IPS-NIHi7 (cell line): ENCODE data around the gene RCL1.
"Not testable (repeated sequence)": the region's sequence is repeated elsewhere in the genome, so short reads cannot be mapped to it uniquely, and the experiment has no call there.

Source experiments
- DNase-seq: peaks from one replicate; pipeline ENCODE4 v3.0.0; 2012; ENCODE audit warnings: mixed read lengths; ENCODE audit errors: extremely low spot score

RCL1 gene

DNA sequence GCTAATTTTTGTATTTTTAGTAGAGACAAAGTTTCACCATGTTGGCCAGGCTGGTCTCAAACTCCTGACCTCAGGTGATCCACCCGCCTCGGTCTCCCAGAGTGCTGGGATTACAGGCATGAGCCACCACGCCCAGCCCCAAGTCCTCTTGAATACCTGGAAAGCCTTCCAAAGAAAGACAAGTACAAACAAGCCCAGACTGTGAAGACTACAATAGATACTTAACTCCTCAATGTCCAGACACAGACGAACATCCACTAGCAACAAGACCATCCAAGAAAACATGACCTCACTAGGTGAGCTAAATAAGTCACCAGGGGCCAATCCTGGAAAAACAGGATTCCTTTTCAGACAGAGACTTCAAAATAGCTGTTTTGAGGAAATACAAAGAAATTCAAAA, 9.6 kb upstream of the RCL1 start:
- not testable (repeated sequence) for DNase-seq

DNA sequence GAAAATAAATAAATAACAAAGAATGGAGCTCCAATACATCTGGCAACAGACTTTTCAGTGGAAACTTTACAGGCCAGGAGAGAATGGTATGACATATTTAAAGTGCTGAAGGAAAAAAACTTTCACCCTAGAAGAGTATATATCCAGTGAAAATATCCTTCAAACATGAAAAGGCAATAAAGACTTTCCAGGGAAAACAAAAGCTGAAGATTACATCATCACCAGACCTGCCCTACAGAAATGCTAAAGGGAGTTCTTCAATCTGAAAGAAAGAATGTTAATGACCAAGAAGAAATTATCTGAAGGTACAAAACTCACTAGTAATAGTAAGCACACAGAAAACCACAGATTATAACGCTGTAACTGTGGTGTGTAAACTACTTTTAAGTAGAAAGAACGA, 8.3 kb upstream of the RCL1 start:
- no peak for DNase-seq

GRCh38 chr9:4786599-4786998, 6.1 kb upstream of the RCL1 start:
- no peak for DNase-seq

GRCh38 chr9:4787876-4788275, 4.9 kb upstream of the RCL1 start:
- DNase-seq, result no peak

DNA sequence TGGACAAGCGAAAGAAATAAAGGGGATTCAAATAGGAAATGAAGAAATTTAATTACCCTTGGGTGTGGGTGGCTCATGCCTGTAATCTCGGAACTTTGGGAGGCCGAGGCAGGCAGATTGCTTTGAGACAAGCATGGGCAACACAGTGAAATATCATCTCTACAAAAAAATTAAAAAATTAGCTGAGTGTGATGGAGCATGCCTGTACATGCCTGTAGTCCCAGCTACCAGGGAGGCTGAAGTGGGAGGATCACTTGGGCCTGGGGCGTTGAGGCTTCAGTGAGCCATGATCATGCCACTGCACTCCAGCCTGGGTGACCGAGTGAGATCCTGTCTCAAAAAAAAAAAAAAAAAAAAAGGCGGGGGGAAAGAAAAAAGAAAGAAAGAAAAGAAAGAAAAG, 4.0 kb upstream of the RCL1 start:
- no peak for DNase-seq

GRCh38 chr9:4792054-4792571, 631 bp upstream of the RCL1 start:
- no peak for DNase-seq

DNA sequence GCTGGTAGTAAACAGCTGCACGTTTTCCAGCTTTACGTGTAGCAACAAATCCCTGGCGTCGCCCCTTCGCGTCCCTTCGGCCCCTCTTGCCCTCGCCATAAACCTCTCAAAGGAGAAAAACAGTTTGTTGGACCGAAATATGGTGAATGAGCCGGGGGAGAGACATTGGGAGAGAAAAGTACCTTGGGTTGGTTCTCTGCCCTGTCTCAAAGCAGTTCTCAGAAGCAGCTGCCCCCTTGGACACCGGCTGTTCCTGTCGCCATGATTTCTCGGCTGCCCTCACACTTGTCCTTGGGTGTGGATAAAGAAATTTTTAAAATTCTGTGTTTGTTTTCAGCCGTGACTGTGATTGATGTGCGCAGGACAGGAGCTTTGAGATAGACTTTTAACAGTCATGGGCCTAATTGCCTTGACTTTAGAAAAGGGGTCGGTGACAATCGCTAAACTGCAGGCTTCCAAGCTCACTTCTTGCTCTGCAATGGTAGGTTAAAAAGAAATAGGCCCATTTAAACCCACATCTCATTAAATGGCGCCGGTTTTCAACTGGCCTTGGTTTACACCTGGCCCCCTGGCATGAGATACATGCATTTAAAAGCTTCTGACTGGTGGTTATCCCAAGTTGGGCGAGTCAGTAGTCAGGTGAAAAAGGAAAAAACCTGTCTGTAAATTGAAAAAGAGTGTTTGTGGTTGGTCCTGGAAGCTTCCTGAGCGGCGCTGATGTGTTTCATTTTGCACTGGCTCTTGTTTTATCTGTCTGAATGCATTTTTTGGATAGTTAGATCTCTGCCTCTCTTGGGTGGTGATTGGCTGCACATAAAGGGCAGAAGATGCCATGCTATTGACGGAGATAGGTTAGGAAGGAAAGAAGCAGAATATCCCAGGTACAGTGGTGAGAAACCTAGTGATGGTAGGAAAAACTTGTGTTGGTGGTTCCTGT, 983 bp downstream of the RCL1 start:
- DNase-seq, result no peak

GRCh38 chr9:4794691-4795090, 1.9 kb downstream of the RCL1 start:
- no peak for DNase-seq

GRCh38 chr9:4795108-4795507, 2.4 kb downstream of the RCL1 start:
- DNase-seq, result not testable (repeated sequence)

DNA sequence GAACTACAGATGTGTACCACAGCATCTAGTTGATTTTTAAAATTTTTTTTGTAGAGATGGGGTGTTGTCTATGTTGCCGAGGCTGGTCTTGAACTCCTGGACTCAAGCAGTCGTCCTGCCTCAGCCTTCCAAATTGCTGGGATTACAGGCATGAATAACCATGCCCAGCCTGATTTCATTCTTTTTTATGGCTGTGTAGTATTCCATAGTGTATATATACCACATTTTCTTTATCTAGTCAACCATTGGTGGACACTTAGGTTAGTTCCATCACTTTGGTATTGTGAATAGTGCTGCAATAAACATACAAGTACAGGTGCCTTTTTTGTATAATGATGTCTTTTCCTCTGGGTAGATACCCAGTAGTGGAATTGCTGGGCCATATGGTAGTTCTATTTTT, 3.8 kb downstream of the RCL1 start:
- DNase-seq, result no peak

DNA sequence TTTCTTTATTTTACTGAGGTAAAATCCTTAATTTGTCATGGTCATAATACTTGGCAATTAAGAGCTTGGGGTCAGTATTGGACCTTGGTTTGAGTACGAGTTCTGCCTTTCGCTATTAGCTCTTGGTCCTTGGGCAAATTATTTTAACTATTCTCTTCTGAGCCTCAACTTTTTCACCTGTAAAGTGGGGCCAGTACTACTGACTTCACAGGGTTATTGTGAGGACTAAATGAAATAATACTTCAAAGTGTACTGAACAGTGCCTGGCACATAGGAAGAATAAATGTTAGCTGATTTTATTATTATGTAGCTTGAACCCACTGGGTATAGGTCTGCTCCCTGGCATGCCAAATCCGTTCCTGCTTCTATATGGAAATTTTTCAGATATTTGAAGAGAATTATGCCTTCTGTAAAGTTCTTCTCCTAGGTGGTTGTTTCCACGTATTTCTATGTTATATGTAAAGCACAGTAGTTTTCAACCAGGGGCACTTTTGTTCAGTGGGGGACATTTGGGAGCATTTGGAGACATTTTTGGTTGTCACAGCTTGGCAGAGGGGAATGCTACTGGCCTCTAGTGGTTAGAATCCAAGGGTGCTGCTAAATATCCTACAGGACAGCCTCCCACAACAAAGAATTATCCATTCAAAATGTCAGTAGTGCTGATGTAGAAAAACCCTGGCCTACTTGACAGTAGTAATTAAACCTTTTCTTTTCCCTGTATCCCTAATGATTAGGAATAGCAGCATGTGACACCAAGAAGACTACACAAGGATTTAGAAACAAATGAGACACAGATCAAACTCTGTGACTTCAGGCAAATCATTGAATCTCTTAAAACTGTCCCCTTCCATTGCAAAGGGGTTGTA, 4.5 kb downstream of the RCL1 start:
- peak; percentile 44 for DNase-seq

GRCh38 chr9:4797854-4798150, 5.1 kb downstream of the RCL1 start:
- DNase-seq, result no peak

DNA sequence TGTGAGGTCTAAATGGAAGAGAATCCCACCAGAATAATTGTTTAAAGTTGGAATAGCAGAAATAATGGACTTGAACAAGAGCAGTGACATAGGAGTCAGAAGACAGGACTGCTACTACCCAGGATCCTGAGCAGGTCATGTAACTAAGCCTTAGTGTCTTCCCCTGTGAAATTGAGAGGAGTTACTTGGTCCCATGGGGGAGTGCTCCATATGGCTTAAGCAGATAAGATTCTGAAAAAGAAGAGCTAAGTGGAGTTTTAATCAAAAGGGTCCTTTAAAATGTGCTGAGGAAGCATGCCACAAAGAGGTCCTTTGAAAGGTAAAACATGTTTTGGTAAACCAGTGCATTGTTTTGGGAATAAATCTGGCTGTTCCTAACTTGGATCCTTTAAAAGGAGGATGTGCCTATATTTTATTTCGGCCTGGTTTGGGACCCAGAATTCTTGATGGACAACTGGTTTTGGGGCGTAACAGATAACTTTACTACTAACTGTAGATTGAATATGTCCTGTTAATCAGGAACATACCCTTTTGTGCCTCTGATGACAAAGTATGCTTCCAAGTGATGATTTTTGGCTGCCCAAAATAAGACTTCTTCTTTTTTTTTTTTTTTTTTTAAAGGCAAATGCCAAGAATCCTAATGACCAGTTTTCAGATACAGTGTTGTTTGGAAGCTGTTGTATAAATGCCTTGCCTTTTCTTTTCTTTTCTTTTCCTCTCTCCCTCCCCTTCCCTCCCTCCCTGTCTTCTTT, 5.7 kb downstream of the RCL1 start:
- DNase-seq, result no peak

- no peak for DNase-seq
Observed at GRCh38 chr9:4799033-4799430, 6.3 kb downstream of the RCL1 start.

GRCh38 chr9:4799775-4800174, 7.0 kb downstream of the RCL1 start:
- DNase-seq, result no peak

- DNase-seq, result no peak
Observed at GRCh38 chr9:4801156-4801555, 8.4 kb downstream of the RCL1 start.

DNA sequence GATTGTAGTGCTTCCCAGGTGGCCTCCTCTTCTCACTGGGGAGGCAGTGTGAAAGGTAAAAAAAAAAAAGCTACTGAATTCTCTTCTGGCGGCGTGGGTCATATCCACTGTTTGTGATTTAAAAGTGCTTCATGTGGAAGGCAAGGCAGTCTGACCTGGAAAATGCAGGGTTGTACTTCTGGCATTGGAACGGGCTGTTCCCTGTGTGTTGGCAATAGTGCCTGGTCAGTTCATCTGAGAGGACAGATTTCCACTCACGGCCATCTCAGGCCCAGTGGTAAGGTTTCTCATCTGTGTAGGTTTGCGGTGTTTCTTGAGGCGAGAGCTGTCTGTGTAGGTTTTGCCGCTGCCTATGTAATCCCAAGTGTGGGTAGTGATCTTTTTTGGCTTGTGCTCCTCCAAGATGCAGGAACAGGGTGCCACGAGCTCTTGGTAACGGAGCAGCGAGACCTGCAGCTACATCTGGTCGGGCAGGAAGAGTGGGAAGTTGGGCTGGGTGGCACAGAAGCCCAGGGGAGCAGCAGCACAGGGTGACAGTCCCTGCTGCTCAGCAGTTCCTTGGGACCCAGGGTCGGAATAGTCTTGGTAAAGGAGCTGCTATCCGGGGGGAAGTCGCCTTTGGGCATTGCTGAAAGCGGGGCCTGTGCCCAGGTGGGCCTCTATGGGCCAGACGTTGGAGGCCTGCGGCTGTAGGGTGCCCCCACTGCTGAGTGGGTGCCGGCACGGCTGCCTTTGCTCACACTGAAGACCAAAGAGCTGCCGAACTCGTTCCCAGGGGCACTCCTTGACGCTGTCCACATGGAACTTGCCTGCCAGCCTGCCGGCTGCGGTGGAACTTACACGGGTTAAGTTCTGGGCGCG, 11.2 kb downstream of the RCL1 start:
- DNase-seq, result no peak

DNA sequence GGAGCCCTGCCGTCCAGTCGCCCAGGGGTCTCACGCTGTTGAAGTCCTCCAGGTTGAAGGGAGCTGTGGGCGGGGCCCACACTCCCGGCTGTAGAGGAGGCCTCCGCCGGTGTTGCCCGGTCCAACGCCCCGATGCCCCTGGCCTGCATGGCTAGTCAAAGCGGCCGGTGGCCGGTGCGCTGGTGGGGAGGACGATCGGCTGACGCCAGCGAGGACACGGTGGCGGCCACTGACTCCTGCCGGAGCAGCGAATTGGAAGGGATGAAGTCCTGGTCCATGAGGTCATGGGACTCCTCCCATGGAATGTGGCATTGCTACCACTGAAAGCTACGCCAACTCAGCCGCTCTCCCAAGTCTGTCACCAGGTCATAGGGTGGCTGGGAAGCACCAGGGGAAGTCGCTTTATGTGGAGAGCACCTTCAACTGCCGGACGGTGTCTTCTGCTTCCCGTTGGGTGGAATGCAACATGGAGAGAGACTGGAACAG, 11.8 kb downstream of the RCL1 start:
- DNase-seq, result no peak

GRCh38 chr9:4805191-4805918, 12.6 kb downstream of the RCL1 start:
- no peak for DNase-seq

DNA sequence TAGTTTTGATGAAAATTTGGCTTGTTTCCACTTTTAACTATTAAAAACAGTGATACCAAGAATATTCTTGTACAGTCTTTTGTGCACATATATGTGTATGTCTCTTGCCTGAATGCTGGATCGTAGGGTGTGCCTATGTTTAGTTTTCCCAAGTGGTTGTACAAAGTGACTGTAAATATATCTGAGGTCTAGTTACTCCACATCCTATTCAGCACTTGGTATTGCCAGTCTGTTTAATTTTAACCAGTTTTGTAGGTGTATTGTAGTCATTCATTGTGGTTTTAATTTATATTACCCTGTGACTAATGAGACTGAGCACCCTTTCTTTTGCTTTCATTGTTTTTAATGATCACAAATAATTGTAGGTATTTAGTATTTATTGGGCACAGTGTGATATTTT, 17.8 kb downstream of the RCL1 start:
- no peak for DNase-seq
